Measurements from ENCODE around the gene NDUFAF8. TPM values are rescaled to one million over a fixed set of nuclear protein-coding genes. Genes with fewer than 3 reads are reported as not detected.

The NDUFAF8 gene
- polyA plus RNA-seq, 1 donor from 2014 or later: 76.4 TPM

GRCh38 chr17:81197409-81197795 is 41.7 kb upstream of the NDUFAF8 start:
- Histone ChIP-seq H3K4me3 (ENCODE audit: low read length) (no peak overlapping the region), H4K20me1 (ENCODE audit: insufficient read depth) (no peaks in the 10 kb centered on the region)

DNA sequence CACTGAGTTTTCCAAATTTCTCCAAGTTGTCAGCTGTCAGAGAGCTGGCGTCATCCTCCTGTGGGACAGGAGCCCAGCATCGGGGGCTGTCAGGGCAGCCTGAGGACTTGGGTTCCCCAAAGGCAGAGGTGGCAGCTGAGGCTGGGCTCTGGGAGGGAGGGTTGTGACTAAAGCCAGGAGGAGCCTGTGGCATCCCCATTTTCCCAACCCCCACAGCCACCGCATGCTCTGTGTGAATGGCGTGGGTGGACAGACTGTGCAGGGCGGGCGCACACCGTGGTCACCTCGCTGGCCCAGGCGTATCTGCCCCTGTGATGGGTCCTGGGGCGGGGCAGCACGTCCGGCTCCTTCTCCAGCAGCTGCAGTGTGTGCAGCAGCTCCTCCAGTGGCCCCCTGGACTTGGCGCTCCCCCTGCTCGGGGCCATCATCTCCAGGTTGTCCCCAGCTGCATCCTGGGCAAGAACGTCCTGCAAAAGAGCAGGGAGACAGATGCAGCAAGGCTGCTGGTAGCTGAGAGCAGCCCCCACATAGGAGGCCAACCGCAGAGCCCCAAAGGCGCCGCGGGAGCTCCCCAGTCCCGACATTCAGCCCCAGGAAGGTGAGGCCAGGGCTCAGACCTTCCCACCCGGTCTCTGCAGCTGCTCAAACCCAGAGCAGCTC is 41.2 kb upstream of the NDUFAF8 start:
- no peaks in the 10 kb centered on the region for H3K27me3 ChIP-seq (ENCODE audit: insufficient read depth, low read depth, low read length)
- H3K27ac ChIP-seq (ENCODE audit: low read length): no peak overlapping the region
- H3K4me3 ChIP-seq (ENCODE audit: low read length): no peak overlapping the region
- no peak overlapping the region for H3K4me2 ChIP-seq (ENCODE audit: low read length)
- no peaks in the 10 kb centered on the region for H3K36me3 ChIP-seq (ENCODE audit: insufficient read depth, low read length)
- no peaks in the 10 kb centered on the region for H4K20me1 ChIP-seq (ENCODE audit: insufficient read depth)
- H3K79me2 ChIP-seq (replicated peaks; ENCODE audit: insufficient read depth, low read length): no peaks in the 10 kb centered on the region
- no peak overlapping the region for H2AFZ ChIP-seq (ENCODE audit: low read depth, low read length)
- no peaks in the 10 kb centered on the region for H3K9me3 ChIP-seq (ENCODE audit: low read length)
- no peaks in the 10 kb centered on the region for H3F3A ChIP-seq (ENCODE audit: insufficient read depth, low read length, poor library complexity, severe bottlenecking)
- H3K9ac ChIP-seq (ENCODE audit: low read length): no peak overlapping the region
- no peaks in the 10 kb centered on the region for H3K9me2 ChIP-seq (ENCODE audit: insufficient read depth, low read length)
- TF ChIP-seq RAD21 (conservative IDR thresholded peaks at IDR 0.05): no peak
- no peak for TF ChIP-seq POLR2AphosphoS5 (IDR thresholded peaks at IDR 0.05)
- TF ChIP-seq SMC3 (conservative IDR thresholded peaks at IDR 0.05; ENCODE audit: poor library complexity): no peak
- TF ChIP-seq CTCF (IDR thresholded peaks at IDR 0.05; ENCODE audit: poor library complexity, severe bottlenecking): no peak
- no peak for TF ChIP-seq TAF1 (IDR thresholded peaks at IDR 0.05; ENCODE audit: low read depth)
- no peak for TF ChIP-seq EP300 (conservative IDR thresholded peaks at IDR 0.05; ENCODE audit: poor library complexity, severe bottlenecking)
- TF ChIP-seq EZH2 (IDR thresholded peaks at IDR 0.05; ENCODE audit: borderline replicate concordance, insufficient read depth, low read length, poor library complexity, severe bottlenecking): no peak

More at GRCh38 chr17:81197409-81197795, 41.7 kb upstream of the NDUFAF8 start:
- TF ChIP-seq POLR2AphosphoS5 (IDR thresholded peaks at IDR 0.05): no peak
- TF ChIP-seq CTCF (IDR thresholded peaks at IDR 0.05; ENCODE audit: poor library complexity, severe bottlenecking): no peak
- no peak for TF ChIP-seq EP300 (conservative IDR thresholded peaks at IDR 0.05; ENCODE audit: poor library complexity, severe bottlenecking)
- no peak for TF ChIP-seq SMC3 (conservative IDR thresholded peaks at IDR 0.05; ENCODE audit: poor library complexity)
- TF ChIP-seq RAD21 (conservative IDR thresholded peaks at IDR 0.05): no peak
- TF ChIP-seq REST (IDR thresholded peaks at IDR 0.05; ENCODE audit: borderline replicate concordance): no peak
- no peak for TF ChIP-seq EZH2 (IDR thresholded peaks at IDR 0.05; ENCODE audit: borderline replicate concordance, insufficient read depth, low read length, poor library complexity, severe bottlenecking)
- no peak for TF ChIP-seq MXI1 (conservative IDR thresholded peaks at IDR 0.05; ENCODE audit: poor library complexity, severe bottlenecking)
- TF ChIP-seq TAF1 (IDR thresholded peaks at IDR 0.05; ENCODE audit: low read depth): no peak
- Histone ChIP-seq H3K9me2 (ENCODE audit: insufficient read depth, low read length) (no peaks in the 10 kb centered on the region), H3K79me2 (replicated peaks; ENCODE audit: insufficient read depth, low read length) (no peaks in the 10 kb centered on the region), H3K9me3 (ENCODE audit: low read length) (no peaks in the 10 kb centered on the region), H3K9ac (ENCODE audit: low read length) (no peak overlapping the region), H2AFZ (ENCODE audit: low read depth, low read length) (no peak overlapping the region), H3K4me2 (ENCODE audit: low read length) (no peak overlapping the region), H3F3A (ENCODE audit: insufficient read depth, low read length, poor library complexity, severe bottlenecking) (no peaks in the 10 kb centered on the region), H3K27ac (ENCODE audit: low read length) (no peak overlapping the region), H3K36me3 (ENCODE audit: insufficient read depth, low read length) (no peaks in the 10 kb centered on the region), H3K27me3 (ENCODE audit: insufficient read depth, low read depth, low read length) (no peaks in the 10 kb centered on the region)

Data from neural cell (in vitro differentiated cells).